ENCODE data around the gene RTRAF. TPM values are rescaled to one million over a fixed set of nuclear protein-coding genes. Genes with fewer than 3 reads are reported as not detected.

Gene RTRAF
- polyA plus RNA-seq, 1 donor from 2014 or later, result 119 TPM

- Histone ChIP-seq H3K27ac (ENCODE audit: low read length) (no peak overlapping the region), H3F3A (ENCODE audit: insufficient read depth, low read length, poor library complexity, severe bottlenecking) (no peaks in the 10 kb centered on the region), H3K79me2 (replicated peaks; ENCODE audit: insufficient read depth, low read length) (no peaks in the 10 kb centered on the region), H3K27me3 (ENCODE audit: insufficient read depth, low read depth, low read length) (no peaks in the 10 kb centered on the region), H3K9ac (ENCODE audit: low read length) (no peak overlapping the region), H3K9me2 (ENCODE audit: insufficient read depth, low read length) (no peaks in the 10 kb centered on the region), H3K36me3 (ENCODE audit: insufficient read depth, low read length) (no peaks in the 10 kb centered on the region), H3K9me3 (ENCODE audit: low read length) (no peaks in the 10 kb centered on the region), H2AFZ (ENCODE audit: low read depth, low read length) (no peak overlapping the region), H3K4me3 (ENCODE audit: low read length) (no peak overlapping the region), H4K20me1 (ENCODE audit: insufficient read depth) (no peaks in the 10 kb centered on the region), H3K4me2 (ENCODE audit: low read length) (no peak overlapping the region)
- TF ChIP-seq EP300 (conservative IDR thresholded peaks at IDR 0.05; ENCODE audit: poor library complexity, severe bottlenecking) (no peak), CTCF (IDR thresholded peaks at IDR 0.05; ENCODE audit: poor library complexity, severe bottlenecking) (no peak), TAF1 (IDR thresholded peaks at IDR 0.05; ENCODE audit: low read depth) (no peak), EZH2 (IDR thresholded peaks at IDR 0.05; ENCODE audit: borderline replicate concordance, insufficient read depth, low read length, poor library complexity, severe bottlenecking) (no peak), POLR2AphosphoS5 (IDR thresholded peaks at IDR 0.05) (no peak), SMC3 (conservative IDR thresholded peaks at IDR 0.05; ENCODE audit: poor library complexity) (no peak), RAD21 (conservative IDR thresholded peaks at IDR 0.05) (no peak), REST (IDR thresholded peaks at IDR 0.05; ENCODE audit: borderline replicate concordance) (no peak), MXI1 (conservative IDR thresholded peaks at IDR 0.05; ENCODE audit: poor library complexity, severe bottlenecking) (no peak)
Observed at GRCh38 chr14:51978681-51979085, 10.7 kb upstream of the RTRAF start.

- Histone ChIP-seq H3K79me2 (replicated peaks; ENCODE audit: insufficient read depth, low read length) (no peaks in the 10 kb centered on the region), H3F3A (ENCODE audit: insufficient read depth, low read length, poor library complexity, severe bottlenecking) (no peaks in the 10 kb centered on the region), H3K27ac (ENCODE audit: low read length) (no peak overlapping the region), H3K36me3 (ENCODE audit: insufficient read depth, low read length) (no peaks in the 10 kb centered on the region), H2AFZ (ENCODE audit: low read depth, low read length) (no peak overlapping the region), H3K9me2 (ENCODE audit: insufficient read depth, low read length) (no peaks in the 10 kb centered on the region), H3K4me3 (ENCODE audit: low read length) (no peak overlapping the region), H3K27me3 (ENCODE audit: insufficient read depth, low read depth, low read length) (no peaks in the 10 kb centered on the region), H3K9ac (ENCODE audit: low read length) (no peak overlapping the region), H4K20me1 (ENCODE audit: insufficient read depth) (no peaks in the 10 kb centered on the region), H3K4me2 (ENCODE audit: low read length) (no peak overlapping the region), H3K9me3 (ENCODE audit: low read length) (no peaks in the 10 kb centered on the region)
- TF ChIP-seq TAF1 (IDR thresholded peaks at IDR 0.05; ENCODE audit: low read depth) (no peak), RAD21 (conservative IDR thresholded peaks at IDR 0.05) (peak; percentile 84), EZH2 (IDR thresholded peaks at IDR 0.05; ENCODE audit: borderline replicate concordance, insufficient read depth, low read length, poor library complexity, severe bottlenecking) (no peak), REST (IDR thresholded peaks at IDR 0.05; ENCODE audit: borderline replicate concordance) (no peak), EP300 (conservative IDR thresholded peaks at IDR 0.05; ENCODE audit: poor library complexity, severe bottlenecking) (no peak), POLR2AphosphoS5 (IDR thresholded peaks at IDR 0.05) (no peak), CTCF (IDR thresholded peaks at IDR 0.05; ENCODE audit: poor library complexity, severe bottlenecking) (peak; percentile 92), MXI1 (conservative IDR thresholded peaks at IDR 0.05; ENCODE audit: poor library complexity, severe bottlenecking) (no peak), SMC3 (conservative IDR thresholded peaks at IDR 0.05; ENCODE audit: poor library complexity) (peak; percentile 92)
Observed at GRCh38 chr14:51979088-51979709, 10.1 kb upstream of the RTRAF start.

Measured in neural cell (in vitro differentiated cells).